MG63 (cell line): ENCODE results near the gene DGKG. TPM values are rescaled to one million over a fixed set of nuclear protein-coding genes. Genes with fewer than 3 reads are reported as not detected.

Experiments
- DNase-seq: peaks from one replicate; pipeline ENCODE4 v3.0.0-alpha.2; 2020
- H3K27me3 ChIP-seq: fragments of 250-450 bp; sonication (Bioruptor Pico); 2 replicates; pipeline ENCODE4 v1.5.1; 2020; ENCODE audit warnings: mild to moderate bottlenecking, moderate library complexity
- H3K36me3 ChIP-seq: fragments of 250-450 bp; sonication (Bioruptor Pico); 2 replicates; pipeline ENCODE4 v1.5.1; 2020; ENCODE audit warnings: mild to moderate bottlenecking, moderate library complexity
- H3K4me3 ChIP-seq: fragments of 250-450 bp; sonication (Bioruptor Pico); 2 replicates; pipeline ENCODE4 v1.5.1; 2020; ENCODE audit warnings: mild to moderate bottlenecking, moderate library complexity
- H3K9me3 ChIP-seq: fragments of 250-450 bp; sonication (Bioruptor Pico); 2 replicates; pipeline ENCODE4 v1.5.1; 2020; ENCODE audit warnings: mild to moderate bottlenecking, moderate library complexity
- total RNA-seq: library from RNA; depleted of rRNA; stranded (reverse); fragments of >200 nt; shearing (Covaris generic); gene quantifications from 2 replicates; pipeline ENCODE4 v1.2.3, GENCODE V29; 2014; ENCODE audit warnings: low replicate concordance

The DGKG gene
- total RNA-seq, 1 experiment from 2014 or later, result 2.6 TPM

DNA sequence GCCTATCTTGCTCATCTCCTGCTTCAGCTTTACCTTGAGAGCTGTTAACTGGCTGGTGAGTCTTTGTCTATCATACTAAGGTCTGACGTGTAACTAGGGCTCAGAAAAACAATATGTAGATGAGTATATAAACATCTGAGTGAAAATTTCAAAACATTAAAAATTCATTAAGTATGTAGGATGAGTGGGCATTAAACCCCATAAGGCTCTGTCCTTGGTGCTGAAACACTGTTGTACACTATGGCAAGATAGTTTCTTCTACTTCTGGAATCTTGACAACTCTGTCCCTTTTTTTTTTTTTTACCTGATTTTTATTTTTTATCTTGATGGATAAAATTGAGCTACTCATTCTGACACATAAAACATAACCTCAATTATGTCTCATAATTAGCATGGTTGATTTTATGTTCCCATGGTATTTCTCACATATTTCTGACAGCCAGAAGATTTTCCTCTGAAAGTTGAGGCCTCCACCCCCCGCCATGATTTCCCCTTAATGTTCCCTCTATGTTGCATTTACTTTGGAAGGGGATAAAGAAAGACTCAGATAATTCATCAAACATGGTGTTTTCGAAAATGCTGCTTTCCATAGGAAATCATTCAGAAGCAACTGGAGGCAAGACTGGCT, 54.3 kb downstream of the DGKG start:
- H3K36me3 ChIP-seq, result no peaks in the 10 kb centered on the region
- H3K9me3 ChIP-seq, result no peaks in the 10 kb centered on the region; the same call in 1 of the 2 replicates
- peak; percentile 7 for DNase-seq
- H3K4me3 ChIP-seq, result no peak overlapping the region
- peaks cover 29% of the 10 kb centered on the region for H3K27me3 ChIP-seq

DNA sequence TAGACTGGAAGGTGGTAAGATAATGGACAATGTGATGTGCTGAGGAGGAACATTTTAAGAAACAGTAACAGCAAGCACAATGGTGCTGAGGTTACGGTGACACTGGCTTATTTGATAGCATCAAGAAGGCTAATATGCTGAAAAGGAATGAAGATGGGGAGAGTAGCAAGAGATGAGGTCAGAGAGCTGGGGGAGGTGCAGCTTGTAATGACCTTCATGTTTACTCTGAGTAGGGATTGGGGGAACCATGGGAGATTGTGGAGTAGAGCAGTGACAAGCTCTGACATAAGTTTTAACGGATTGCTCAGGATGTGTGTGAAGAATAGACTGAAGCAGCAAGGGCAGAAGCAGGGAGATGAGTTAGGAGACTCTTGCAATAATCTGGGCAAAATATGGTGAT, 56.7 kb downstream of the DGKG start:
- H3K27me3 ChIP-seq, result peaks cover 21% of the 10 kb centered on the region
- H3K4me3 ChIP-seq, result no peak overlapping the region
- no peaks in the 10 kb centered on the region; the same call in 1 of the 2 replicates for H3K9me3 ChIP-seq
- H3K36me3 ChIP-seq, result no peaks in the 10 kb centered on the region
- no peak for DNase-seq

DNA sequence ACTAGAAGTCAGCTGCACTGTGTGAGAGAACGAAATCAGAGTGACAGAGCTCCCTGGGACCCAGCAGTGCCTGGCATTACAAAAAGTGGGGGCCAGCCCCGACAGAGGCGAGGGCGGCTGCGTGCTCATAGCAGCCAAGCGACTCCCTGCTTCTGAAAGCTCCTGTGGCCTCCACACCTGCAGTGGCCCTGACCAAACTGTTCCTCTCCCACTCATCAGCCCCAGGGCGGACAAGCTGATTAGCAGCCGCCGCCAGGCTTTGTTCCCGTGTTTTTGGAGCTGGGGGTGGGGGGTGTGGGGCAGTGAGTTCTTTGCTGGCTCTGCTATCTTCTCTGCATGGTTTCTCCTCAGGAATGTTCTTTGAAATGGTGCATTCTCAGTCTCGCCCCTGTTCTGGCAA, 58.1 kb downstream of the DGKG start:
- no peak overlapping the region for H3K4me3 ChIP-seq
- no peaks in the 10 kb centered on the region; the same call in 1 of the 2 replicates for H3K9me3 ChIP-seq
- peaks cover 14% of the 10 kb centered on the region for H3K27me3 ChIP-seq
- H3K36me3 ChIP-seq, result no peaks in the 10 kb centered on the region
- no peak for DNase-seq

DNA sequence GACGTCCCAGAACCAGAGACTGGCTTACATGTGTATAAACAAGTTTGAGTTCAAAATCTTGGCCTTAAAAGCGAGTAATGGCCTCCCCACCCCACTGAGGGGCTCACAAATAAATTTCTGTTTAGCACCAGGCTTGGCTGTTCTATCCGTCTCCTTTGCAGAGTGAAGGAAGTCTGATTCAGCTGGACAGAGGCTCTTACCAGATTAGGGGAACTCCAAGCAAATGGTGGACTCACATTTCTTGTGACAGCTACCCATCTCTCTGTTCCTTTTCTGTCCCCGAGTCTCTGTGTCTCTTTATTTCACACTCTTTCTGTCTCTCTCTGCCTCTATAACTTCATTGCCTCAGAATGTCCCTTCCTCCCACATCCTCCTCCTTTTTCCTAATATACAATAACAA, 62.7 kb downstream of the DGKG start:
- DNase-seq, result no peak
- Histone ChIP-seq H3K9me3 (no peaks in the 10 kb centered on the region), H3K36me3 (no peaks in the 10 kb centered on the region), H3K4me3 (no peak overlapping the region), H3K27me3 (peaks cover 5% of the 10 kb centered on the region)

DNA sequence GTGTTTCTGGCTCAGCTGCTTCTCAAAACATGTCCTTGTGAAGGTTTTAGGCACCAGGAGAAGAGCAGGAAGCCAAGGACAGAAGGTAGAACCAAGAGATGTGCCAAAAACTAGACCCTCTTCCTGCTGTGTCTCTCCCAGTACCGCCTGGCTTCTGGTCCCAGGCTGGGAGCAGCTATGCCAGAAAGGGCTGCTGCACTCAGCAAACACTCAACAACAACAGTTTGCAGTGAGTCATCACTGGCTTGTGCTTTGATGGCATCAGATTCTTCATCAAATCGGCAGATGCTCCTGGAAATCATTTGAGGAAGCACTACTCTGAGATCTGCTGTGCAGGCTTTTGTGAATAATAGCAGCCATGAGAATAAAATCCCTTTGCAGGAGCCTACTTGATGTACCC, 63.2 kb downstream of the DGKG start:
- peak; percentile 68 for DNase-seq
- Histone ChIP-seq H3K36me3 (no peaks in the 10 kb centered on the region), H3K4me3 (no peak overlapping the region), H3K9me3 (no peaks in the 10 kb centered on the region), H3K27me3 (peaks cover under 1% of the 10 kb centered on the region; the same call in 1 of the 2 replicates)

DNA sequence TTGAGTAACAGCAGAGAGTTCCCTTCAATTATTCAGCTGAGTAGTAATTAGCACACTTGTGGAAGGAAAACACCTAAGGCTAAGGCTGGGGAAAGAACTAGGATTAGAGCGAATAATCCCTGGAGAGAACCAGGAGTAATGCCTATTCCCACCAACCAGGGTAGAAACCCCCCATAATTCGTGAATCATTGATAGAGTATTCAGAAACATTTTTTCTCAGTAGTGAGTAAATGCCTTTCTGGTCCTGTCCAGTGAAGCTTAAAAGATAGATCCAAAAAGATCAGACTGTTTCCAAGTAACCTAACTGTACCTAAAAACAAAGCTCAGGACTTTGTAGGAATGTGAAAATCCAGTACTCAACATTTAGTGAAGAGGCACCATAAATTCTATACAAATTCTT, 71.2 kb downstream of the DGKG start:
- Histone ChIP-seq H3K36me3 (no peaks in the 10 kb centered on the region), H3K9me3 (no peaks in the 10 kb centered on the region), H3K4me3 (no peak overlapping the region), H3K27me3 (no peaks in the 10 kb centered on the region)
- no peak for DNase-seq

DNA sequence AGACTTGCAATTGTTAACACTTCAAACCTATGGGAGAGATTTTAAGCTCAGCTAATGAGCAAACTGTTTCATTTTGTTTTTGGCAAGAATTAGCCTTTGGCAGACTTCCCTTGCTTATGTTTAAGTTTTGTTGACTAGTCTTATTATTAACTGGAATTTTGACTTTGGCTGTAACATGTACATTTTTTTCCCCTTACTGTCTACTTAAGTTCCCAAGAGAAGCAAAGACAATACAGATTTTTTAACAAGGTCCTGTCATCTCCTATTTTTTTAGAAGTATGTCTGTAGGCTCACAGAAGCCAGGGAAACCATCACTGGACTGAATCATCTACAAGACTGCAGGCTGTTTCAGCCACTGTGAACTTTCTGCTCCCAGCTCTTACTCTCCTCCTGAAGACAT, 74.3 kb downstream of the DGKG start:
- DNase-seq, result peak; percentile 69
- Histone ChIP-seq H3K9me3 (peaks cover 7% of the 10 kb centered on the region), H3K27me3 (no peaks in the 10 kb centered on the region), H3K36me3 (no peaks in the 10 kb centered on the region), H3K4me3 (no peak overlapping the region)

DNA sequence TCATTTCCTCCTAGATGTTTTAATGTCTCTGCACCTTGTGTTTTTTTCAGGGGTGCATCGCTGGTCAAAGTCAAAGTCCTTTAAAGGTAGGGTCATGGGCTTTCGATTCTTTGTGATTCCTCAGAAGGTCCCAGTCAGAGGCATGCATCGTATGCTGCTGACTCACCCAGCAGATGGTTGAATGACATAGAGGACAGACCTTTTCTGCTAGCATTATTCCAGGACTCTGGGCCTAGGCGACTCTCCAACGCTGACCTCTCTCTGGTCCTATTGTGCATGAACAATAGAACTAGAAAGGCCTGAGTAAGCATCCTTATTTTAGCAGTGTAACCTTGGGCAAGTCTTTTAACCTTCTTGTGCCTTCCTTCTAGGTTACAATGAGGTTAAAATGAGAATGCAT, 75.9 kb downstream of the DGKG start:
- no peaks in the 10 kb centered on the region for H3K27me3 ChIP-seq
- H3K36me3 ChIP-seq, result no peaks in the 10 kb centered on the region
- DNase-seq, result peak; percentile 58
- peaks cover 7% of the 10 kb centered on the region for H3K9me3 ChIP-seq
- no peak overlapping the region for H3K4me3 ChIP-seq

DNA sequence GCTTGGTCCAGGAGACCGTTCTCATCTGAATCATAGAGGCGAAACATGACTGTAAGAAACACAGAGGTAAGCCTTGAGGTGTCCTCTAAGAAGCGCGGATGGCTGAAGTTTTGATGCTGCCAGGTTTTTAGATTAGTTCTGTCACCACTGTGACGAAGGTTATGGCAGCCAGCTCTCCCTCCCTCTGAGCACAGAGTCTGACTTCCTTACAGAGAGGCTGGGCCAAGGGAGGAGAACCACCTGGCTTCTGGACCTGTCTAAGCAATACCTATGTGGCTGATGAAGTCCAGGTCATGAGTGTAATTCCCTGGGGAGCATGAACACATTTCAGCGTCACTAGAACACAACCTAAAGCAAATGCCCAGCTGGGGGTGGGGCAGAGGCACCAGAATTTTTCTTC, 77.4 kb downstream of the DGKG start:
- H3K27me3 ChIP-seq, result no peaks in the 10 kb centered on the region
- peaks cover 7% of the 10 kb centered on the region for H3K9me3 ChIP-seq
- H3K4me3 ChIP-seq, result no peak overlapping the region
- H3K36me3 ChIP-seq, result no peaks in the 10 kb centered on the region
- no peak for DNase-seq

DNA sequence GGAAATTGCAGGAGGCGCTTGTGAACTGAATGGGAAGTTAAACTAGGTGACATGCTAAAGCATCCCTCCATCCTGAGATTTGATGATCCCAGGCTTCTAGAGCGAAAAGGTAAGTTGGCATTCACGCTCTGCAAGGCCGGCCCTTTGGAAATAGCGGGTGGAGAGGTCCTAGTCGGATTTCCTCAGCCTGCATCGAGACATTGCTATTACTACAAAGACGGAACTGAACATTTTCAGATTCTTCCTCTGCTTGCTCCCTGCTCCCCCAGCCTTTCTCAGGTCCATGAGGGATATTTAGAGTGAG, 77.7 kb downstream of the DGKG start:
- no peaks in the 10 kb centered on the region for H3K27me3 ChIP-seq
- no peak for DNase-seq
- no peaks in the 10 kb centered on the region for H3K36me3 ChIP-seq
- H3K4me3 ChIP-seq, result no peak overlapping the region
- H3K9me3 ChIP-seq, result peaks cover 7% of the 10 kb centered on the region

DNA sequence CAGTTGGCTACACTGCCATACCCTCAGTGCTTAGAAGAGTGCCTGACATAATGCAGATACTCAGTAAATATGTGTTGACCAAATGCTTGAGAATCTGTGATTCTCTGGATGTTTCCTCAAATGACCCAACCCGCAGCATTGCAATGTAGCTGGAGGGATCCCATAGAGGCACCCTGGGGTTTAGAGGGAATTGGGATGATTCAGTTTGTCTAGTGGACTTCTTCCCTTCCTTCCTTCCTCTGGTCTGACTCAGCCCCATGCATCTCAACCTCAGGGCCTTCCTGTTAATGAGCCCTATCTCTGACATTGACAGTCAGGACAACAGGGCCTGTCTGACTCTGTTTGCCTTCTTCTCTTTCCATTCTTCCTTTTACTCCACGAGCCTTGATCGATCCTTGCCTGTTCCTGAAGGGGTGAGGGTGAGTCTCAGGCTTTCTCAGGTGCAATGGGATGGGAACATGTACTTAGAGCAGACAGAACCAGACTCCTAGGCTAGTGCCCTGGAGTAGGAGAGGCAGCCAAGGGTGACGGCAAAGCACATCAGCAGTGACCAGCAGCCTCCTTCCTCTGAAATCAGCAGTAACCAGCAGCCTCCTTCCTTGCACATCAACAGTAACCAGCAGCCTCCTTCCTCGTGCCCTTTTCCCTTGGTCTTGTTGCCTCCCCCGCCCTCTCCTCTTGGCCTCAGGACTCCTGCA, 78.2 kb downstream of the DGKG start:
- no peaks in the 10 kb centered on the region for H3K27me3 ChIP-seq
- no peak overlapping the region for H3K4me3 ChIP-seq
- no peaks in the 10 kb centered on the region for H3K36me3 ChIP-seq
- peaks cover 7% of the 10 kb centered on the region for H3K9me3 ChIP-seq
- DNase-seq, result peak; percentile 86

DNA sequence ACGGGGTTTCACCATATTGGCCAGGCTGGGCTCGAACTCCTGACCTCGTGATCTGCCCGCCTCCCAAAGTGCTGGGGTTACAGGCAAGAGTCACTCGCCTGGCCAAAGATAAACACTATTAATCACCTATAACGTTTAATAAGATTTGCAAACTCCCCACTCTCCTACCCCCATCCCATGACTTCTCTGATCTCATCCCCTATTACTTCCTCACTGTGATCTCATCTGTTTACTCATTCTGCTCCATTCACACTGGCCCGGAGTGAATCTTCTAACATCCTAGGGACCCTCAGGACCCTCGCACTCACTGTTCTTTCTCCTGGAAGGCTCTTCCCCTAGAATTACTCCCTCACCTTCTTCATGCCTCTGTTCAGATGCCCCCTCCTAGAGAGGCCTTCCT, 78.9 kb downstream of the DGKG start:
- Histone ChIP-seq H3K27me3 (no peaks in the 10 kb centered on the region), H3K4me3 (no peak overlapping the region), H3K9me3 (peaks cover 11% of the 10 kb centered on the region), H3K36me3 (no peaks in the 10 kb centered on the region)
- no peak for DNase-seq

DNA sequence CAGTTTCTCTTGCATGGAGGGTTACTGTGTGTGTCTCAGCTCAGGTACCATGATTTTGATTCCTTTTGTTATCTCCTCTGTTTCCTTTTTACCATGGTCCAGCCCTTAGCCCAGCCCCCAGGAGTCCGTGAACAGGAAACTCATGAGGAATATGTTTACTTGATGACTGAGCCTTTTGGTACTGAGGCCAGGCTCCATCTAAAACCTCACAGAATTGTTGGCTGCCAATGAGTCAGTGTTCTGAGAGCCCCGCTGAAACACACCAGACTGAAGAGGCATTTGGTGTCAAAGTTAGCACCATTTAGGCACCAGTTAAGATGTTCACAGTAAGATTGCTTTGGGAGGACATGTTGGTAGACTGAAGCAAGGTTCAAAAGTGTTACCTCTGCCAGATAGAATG, 80.9 kb downstream of the DGKG start:
- H3K4me3 ChIP-seq, result no peak overlapping the region
- H3K27me3 ChIP-seq, result no peaks in the 10 kb centered on the region
- peaks cover 12% of the 10 kb centered on the region for H3K9me3 ChIP-seq
- no peaks in the 10 kb centered on the region for H3K36me3 ChIP-seq
- DNase-seq, result peak; percentile 89

DNA sequence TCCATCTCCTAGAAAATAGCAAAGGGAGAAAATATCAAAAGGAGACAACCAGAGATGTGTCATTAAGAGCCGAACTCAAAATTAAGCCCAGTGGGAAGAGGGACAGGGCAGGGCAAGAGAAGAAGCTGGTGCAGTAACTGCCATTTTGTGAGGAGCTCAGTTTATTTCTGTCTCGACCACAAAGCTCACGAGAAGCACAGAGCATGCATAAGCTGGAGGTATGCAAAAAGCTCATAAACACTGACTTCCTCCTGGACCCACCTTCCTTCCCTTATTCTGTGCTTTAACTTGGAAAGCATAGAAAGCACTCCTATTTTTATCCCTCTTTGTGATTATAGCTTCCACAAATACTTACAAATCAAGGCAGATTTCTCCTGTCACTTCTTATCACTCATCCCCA, 81.3 kb downstream of the DGKG start:
- Histone ChIP-seq H3K9me3 (peaks cover 12% of the 10 kb centered on the region), H3K4me3 (no peak overlapping the region), H3K27me3 (no peaks in the 10 kb centered on the region), H3K36me3 (no peaks in the 10 kb centered on the region)
- no peak for DNase-seq

DNA sequence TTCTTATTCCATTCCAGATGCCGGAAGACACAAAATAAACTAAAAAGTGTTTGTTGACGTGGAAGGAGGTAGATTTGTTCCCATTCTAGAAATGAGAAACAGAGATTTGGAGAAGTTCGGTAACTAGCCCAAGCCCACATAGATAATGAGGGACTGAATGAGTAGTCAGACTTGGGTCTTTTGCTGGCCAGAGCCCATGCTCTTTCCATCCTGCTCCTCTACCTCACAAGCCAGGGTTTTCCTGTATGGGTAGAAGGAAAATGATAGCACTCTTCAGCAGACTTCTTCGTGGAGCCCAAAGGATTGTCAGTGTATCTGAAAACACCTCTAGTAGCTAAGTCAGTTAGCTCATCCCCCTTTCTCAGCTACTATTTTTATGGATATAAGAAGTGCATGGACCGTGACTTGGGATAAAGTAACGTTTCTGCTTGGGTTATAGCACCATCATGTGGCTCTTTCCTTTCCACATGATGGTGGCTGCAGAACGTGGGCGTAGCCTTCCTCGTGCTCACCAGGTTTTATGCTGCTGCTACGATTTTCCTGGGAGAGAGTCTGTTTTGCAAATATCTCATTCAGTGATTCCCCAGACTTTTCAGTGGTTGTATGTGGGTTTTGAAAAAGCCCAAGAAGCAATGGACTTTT, 84.6 kb downstream of the DGKG start:
- peaks cover 4% of the 10 kb centered on the region; the same call in 1 of the 2 replicates for H3K9me3 ChIP-seq
- no peak overlapping the region for H3K4me3 ChIP-seq
- H3K27me3 ChIP-seq, result no peaks in the 10 kb centered on the region
- no peaks in the 10 kb centered on the region for H3K36me3 ChIP-seq
- DNase-seq, result no peak

DNA sequence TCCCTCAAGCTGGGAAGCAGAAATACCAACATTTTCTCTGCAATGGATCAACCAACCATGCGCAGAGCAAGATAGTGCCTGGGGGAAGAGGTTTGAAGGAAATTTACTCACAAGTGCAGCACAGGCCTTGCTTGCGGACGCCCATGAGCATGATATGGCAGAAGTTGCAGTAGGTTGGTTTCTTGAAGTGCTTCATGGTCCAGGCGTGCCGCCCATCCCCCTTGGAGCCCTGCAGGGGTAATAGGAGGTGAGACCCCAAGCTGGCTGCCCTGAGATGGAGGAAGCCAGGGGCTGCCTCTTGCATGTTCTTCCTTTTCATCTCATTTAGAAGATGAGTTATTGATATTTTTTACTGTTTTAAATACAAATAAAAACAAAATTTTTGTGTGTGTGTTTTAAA, 86.6 kb downstream of the DGKG start:
- Histone ChIP-seq H3K4me3 (no peak overlapping the region), H3K36me3 (no peaks in the 10 kb centered on the region), H3K27me3 (no peaks in the 10 kb centered on the region), H3K9me3 (0 out of 2 replicates have a peak, but pooled peaks cover 4% of the 10 kb centered on the region)
- no peak for DNase-seq

DNA sequence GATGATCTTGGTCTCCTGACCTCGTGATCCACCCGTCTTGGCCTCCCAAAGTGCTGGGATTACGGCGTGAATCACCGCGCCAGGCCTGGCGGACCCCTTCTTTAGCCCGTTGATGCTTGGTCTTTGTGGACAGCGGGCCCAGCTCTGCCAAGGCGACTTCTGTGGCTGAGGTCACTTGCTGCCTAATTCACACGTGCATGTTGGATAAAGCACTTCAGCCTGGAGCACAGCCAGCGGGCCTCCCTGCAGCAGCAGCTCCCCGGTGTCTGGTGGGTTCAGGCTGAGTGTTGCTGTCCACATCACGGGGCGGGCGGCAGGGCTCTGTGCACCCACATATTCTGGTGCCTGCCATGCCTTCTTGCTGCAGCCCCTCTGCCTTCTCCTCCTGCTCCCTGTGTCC, 88.4 kb downstream of the DGKG start:
- 0 out of 2 replicates have a peak, but pooled peaks cover 4% of the 10 kb centered on the region for H3K9me3 ChIP-seq
- H3K4me3 ChIP-seq, result no peak overlapping the region
- no peak for DNase-seq
- no peaks in the 10 kb centered on the region for H3K36me3 ChIP-seq
- H3K27me3 ChIP-seq, result no peaks in the 10 kb centered on the region

DNA sequence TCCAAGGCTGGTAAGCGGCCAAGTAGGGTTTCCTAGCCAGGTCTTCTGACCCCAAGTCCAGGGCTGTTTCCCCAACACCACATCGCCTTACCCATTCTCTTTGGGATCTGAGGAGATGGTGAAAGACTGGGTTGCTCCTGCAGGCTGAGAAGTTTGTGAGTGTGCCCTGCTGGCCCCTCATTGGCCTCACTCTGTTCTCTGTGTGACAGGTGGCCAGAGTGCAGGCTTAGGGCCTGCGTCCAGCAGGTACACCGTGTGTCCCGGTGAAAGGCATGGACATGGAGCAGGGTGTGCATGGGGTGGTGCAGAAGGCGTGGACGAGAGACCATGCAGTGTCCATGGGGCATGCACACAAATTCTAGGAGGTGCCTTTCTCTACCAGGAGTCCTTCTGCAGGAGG, 91.3 kb downstream of the DGKG start:
- no peaks in the 10 kb centered on the region for H3K36me3 ChIP-seq
- no peak overlapping the region for H3K4me3 ChIP-seq
- no peaks in the 10 kb centered on the region for H3K9me3 ChIP-seq
- DNase-seq, result no peak
- no peaks in the 10 kb centered on the region; the same call in 1 of the 2 replicates for H3K27me3 ChIP-seq
